NCI-H2029 (cell line): ENCODE measurements around the gene AHCYL2.
"Not testable (repeated sequence)": the region's sequence is repeated elsewhere in the genome, so short reads cannot be mapped to it uniquely, and the experiment has no call there.

Experiments
- DNase-seq: peaks from one replicate; lab custom pipeline; 2025; lab: John Stamatoyannopoulos, UW

AHCYL2 gene

DNA sequence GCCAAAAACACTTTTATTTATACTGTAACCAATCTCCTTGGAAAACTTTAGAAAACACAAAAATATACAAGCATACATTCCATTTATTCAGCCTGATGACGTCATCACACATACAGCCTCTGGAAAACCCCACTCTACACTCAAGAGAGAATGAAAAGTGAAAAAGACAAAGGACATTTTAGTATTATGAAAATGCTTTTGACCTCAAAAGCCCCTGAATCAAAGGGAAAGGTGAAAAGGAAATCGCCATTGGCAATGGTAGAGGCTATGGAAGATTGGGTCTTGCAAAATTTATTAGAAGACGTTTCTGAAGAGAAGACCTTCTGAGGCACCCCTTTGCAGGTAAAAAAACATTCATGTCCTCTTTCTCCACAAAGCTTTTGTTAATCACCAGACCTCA, 126.5 kb downstream of the AHCYL2 start:
- no peak for DNase-seq

DNA sequence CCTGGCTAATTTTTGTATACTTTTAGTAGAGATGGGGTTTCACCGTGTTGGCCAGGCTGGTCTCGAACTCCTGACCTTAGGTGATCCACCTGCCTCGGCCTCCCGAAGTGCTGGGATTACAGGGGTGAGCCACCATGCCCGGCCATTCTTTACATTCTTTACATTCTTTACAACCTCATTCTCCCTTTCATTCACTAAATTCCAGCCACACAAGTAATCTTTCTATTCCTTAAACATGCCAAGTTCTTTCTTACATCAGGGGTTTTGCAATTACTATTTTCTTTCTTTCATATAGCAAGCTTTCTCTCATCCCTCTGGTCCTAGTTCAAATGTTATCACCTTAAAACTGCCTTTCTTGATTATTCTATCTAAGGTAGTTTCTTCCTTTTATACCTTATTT, 128.3 kb downstream of the AHCYL2 start:
- DNase-seq, result not testable (repeated sequence)

DNA sequence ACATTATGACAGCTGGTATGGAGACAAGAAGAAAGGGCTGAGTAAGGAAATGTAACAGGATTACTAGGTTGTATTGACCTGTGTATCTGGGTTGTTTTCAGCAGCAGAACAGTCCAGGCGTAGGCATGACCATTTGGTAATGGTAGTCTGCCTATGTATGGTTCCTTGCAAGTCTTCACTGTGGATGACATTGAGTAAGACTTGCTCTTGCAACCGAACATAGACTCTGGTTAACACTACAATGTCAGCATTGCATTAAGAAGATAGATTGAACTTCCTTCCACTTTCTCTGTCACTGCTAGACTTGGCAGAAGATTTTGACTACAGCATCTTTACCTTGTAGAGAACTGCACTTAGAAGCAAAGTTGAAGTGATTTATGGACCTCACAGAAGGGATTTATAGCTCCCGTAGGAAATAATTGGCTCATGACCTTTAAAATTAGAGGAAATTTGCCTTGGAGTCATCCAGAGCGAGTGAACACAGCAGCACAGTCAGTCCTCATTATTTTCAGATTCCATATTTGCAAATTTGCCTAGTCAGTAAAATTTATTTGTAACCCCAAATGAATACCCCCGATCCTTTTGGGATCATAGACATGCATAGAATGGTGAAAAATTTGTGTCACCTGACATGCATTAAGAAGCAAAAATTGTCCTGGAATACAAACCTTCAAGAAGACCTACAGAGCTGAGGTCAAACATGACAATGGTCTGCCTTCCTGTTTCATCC, 129.8 kb downstream of the AHCYL2 start:
- DNase-seq, result no peak

DNA sequence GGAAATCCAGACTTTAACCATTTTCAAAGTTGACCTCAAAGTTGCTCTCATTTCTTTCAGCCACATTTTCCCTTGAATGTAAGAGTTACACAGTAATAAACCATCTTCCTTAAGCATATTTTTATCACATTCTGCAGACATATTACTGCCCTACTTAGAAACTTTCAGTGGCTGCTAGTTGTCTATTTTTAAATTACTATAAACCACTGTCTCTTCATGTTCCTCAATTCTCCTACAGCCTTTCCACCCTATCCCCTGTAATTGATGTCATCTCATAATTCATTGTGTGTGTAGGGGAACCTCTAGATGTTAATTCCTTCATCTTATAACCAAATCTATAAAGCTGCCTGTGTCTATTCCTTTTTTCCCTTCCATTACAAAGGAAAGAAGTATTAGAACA, 131.3 kb downstream of the AHCYL2 start:
- no peak for DNase-seq

DNA sequence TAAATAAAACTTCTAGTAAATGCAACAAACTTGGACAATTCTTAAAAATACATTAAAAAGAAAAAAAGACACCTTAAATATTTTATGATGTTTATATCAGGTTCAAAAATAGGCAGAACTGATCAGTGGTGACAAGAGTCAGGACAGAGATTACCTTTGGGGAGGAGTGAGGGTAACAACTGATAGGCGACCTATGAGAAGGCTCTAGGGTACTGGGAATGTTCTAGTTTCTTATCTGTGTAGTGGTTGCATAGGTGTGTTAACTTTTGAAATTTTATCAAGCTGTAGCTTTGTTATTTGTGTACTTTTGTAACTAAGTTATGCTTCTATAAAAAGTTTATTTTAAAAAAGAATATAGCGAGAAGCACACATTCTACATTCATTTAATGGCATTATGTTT, 134.3 kb downstream of the AHCYL2 start:
- DNase-seq, result no peak

DNA sequence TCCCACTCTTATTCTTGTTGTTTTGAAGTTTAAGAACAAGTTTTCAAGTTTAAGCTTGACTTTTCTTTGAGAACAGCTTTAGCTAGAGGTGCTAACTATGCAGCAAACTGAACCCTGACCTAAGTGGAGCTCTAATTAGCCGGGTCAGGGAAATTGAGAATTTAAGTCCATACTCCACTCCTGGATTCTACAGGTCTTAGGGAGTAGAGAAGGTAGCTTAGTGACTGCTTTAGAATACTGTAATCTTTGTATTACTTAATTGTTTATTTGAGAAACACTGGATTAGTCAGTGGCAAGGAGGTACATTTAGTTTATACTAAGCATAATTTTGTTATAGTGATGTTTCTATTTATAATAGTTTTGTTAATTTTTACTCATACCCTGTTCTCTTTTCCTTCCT, 134.8 kb downstream of the AHCYL2 start:
- no peak for DNase-seq

DNA sequence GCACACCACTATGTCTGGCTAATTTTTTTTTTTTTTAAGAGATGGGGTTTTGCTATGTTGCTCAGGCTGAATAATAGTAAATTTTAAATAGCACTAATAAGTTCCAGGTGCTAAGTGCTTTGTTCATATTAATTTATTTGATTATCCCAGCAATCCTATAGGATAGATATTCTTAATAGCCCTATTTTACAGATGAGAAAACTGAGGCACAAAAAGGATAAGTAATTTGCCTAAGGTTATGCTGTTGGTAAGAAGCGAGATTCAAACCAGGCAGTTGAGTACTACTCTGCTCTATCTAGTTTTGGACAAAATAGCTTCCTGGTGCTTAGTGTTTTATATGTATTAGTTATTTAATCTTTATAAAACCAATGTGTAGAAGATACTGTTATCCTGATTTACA, 136.9 kb downstream of the AHCYL2 start:
- no peak for DNase-seq

DNA sequence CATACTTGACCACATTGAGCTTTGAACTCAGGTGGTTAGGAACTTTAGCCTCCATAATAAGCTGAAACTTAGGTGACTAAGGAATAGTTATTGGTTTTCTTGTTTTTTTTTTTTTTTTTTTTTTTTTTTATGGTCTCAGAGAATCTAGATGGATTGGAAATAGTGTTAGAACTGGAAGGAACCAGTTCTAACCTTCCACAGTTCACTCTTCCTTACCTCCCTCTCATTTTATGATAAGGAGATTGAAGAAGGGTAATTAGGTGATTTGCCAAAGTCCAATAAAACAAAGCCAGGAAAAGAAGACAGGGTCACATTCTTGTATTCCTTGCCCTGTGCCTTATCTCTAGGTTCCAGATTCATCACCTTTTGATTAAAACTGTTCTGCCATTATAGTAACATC, 137.7 kb downstream of the AHCYL2 start:
- DNase-seq, result no peak

DNA sequence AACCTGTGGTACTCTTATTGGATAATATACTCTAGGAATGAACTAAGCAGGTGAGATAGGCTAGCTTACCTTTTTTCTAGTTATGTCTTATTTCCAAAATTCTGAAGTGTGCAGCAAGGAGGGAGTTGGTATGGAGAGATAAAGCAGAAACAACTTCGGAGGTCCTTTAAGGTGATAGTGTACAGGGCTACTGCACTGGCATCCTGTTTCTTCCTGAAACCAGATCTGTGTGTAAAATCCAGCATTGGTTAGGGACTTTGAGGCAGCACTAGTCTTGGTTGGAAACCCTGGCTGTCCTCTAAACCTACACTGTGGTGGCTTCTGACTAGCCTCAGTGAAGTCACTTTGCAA, 142.5 kb downstream of the AHCYL2 start:
- no peak for DNase-seq

DNA sequence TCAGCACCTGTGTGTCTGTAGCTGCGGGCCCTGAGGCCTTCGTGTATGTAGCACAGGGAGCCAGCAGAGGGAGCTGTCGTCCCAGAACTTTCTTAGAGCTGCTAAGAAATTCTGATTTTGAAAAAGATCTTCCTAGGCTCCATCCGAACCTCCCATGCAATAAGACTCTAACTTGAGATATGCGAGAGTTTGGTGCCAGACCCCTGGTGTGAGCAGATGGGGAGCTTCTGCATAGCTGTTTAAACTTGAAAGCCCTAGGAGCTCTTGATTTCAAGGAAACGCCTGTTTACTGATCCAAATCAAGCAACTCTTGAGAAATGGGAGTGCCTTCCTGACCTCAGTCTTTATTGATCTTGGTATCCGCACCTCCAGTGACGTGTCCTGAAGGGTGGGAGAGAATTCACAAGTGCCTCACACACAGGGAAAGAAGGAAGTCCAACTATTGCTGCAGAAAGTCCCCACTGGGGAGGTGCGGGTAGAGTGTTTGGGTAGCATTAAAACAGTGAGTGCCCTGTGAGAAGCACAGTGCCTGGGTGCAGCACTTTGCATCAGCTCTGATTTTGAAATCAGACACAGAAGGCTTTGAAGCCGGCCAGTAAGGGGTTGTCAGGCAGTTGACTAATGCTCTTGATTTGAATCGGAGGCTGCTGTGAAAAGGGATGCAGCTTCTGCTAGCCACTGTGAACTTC, 143.0 kb downstream of the AHCYL2 start:
- peak; percentile 54 for DNase-seq

DNA sequence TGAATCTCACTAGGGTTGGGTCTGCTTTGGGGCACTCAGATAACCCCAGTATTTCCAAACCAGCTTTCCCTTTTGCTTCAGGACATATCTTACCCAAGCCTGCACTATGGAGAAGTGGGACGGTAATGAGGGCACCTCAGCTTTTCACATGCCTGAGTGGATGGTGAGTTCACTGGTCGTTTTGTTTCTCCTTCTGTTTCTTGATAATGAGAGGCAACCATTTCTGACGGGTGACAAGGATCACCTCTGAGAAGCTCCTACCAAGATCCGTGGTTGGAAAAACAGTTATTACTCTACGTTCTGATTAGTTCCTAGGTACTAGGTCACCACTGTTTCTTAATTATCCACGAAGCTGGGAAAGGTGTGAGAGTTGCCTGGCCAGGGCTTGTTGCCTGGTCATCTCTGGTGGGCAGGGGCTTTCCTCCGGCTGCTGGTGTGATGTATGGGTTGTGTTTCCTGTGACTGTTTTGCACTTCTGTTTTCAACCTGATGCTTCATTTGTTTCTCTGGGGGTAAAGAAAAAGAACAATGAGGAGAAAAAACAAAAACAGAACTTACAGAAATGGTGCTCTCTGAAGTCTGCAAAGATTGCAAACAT, 143.7 kb downstream of the AHCYL2 start:
- DNase-seq, result no peak

DNA sequence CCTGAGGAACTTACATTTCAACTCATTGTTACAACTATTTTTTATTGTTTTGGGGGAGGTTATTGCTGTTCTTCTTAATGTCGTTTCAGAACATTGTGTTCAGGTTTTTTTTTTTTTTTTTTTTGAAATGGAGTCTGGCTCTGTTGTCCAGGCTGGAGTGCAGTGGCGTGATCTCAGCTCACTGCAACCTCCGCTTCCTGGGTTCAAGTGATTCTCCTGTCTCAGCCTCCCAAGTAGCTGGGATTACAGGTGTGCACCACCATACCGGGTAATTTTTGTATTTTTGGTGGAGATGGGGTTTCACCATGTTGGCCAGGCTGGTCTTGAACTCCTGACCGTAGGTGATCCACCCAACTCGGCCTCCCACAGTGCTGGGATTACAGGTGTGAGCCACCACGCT, 144.6 kb downstream of the AHCYL2 start:
- DNase-seq, result not testable (repeated sequence)

DNA sequence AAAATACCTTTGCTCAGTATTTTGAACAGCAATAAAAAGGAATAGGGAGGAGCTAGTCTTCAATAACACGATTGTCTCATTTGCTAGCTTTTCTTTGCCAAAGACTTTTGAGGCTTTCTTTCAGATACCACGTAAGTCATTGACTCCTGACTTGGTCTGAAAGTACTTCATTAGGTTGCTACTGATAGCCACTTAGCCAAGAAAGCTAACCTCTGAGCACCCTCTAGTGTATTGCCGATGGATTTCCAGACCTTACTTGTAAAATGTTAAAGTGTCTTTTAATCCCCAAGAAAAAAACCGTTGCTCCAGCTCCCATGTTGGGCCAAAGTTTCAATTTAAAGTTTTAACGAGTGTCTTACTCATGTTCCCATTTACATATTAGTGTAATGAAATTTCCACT, 146.0 kb downstream of the AHCYL2 start:
- DNase-seq, result no peak

DNA sequence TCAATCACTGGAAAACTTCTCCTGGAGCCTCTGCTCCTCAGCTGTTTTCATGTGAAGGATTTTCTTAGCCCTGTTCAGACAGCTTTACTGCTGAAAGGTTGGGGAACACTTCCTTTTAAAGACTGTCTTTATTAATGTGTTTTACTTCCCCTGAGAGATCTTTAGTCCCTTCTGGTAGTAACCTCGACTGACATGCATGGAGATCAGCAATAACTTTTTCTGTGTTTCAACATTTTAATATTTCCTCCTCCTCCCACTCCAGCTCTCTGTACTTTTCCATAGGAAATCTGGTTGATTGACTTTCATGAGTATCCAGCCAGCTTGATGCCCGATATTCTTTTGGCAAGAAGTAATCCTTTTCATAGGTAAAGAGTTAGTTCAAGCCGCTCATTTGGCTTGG, 146.7 kb downstream of the AHCYL2 start:
- no peak for DNase-seq

DNA sequence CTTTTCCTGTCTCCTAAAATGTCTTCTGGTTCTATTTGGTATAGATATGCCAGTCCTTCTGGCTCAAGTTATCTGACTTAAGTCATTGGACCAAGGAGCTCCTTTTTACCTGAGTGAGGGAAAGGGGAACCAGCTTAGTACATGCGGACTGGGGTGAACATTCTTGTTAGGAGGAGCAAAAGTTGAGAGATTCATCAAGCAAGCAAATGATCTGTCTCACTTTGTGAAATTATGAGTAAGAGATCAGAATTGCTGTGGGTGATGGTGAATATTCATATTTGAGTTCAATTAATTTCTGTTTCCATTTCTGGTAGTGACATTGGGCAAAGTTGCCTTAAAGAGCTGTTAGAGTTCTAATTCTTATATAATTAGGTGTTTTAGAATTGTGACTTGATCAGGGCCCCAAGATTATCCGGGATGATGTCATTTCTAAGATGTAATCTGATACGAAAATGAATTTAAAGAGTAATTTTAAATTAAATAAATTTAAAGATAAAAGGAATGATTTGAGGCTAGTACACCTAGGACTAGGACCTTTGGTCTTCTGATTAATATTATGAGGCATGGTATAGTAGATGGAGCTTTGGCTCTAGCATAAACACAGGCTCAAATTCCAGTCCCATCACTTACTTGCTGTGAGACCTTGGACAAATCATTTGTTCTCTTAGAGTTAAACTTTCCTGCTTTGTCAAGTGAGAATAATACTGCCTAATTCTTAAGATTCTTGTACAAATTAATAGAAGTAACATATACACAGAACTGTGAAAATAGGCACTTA, 149.0 kb downstream of the AHCYL2 start:
- no peak for DNase-seq

DNA sequence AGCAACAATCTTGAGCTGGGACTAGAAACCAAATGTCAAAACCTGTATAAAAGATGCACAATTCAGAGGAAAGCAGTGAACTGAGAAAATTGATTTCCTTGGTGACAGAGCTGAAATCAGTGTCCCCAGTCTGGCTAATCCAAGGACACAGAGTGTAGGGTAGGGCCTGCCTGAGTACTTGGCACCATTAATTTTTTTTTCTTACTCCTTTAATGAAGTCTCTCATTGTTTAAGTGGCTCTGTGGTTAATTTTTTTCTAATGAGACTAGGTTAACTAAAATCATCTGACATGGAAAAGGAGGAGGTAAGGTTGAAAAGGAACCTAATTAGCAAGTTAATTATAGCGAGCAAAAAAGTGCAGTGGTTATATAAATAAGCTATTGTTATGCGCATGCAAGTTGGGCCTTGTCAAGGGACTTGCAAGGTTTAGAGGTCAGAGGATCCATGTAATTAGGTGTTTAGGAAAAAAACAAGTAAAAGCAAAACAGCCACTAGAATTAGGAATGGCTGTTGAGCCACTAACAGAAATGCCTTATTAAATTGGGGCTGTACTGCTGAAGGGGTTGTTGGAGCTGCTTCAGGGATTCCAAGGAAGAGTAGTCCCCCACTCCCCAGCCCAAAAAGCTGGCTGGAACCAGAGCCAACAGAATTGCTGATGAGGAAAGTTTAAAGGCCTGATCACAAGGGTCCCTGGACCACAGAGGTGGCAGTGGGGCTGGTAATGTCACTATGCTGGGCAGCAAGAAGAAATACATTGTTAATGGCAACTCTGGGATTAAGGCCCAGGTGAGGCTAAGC, 150.5 kb downstream of the AHCYL2 start:
- no peak for DNase-seq

DNA sequence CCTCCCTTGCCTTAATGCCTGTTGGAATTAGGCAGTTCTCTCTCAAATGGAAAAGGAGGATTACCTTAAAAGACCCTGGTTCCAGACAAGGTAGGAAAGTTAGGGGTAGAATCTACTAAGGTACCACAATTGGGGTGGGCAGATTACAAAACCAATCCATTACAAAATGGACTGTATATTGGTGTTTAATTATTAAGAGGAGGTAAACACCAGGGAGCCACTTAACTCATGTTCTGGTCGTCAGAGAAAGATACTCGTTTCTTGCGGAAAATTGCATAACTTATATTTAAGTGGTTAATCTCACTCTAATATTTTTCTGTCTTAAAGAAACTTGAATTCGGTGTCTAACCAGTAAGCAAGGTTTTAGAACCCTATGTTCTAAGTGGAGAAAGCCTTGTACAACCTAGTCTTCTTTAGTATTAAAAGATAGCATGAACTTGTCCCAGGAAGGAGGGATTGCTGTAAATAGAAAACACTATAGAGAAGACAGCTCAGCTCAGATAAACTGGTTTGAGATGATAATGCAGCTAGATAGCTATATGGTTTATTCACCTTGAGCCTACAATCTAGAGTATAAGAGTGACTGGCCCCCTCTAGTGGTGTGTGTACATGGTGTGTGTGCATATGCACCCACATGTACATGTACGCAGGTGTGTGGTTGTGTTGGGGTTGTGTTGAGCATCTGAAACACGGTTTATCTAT, 151.4 kb downstream of the AHCYL2 start:
- DNase-seq, result no peak

DNA sequence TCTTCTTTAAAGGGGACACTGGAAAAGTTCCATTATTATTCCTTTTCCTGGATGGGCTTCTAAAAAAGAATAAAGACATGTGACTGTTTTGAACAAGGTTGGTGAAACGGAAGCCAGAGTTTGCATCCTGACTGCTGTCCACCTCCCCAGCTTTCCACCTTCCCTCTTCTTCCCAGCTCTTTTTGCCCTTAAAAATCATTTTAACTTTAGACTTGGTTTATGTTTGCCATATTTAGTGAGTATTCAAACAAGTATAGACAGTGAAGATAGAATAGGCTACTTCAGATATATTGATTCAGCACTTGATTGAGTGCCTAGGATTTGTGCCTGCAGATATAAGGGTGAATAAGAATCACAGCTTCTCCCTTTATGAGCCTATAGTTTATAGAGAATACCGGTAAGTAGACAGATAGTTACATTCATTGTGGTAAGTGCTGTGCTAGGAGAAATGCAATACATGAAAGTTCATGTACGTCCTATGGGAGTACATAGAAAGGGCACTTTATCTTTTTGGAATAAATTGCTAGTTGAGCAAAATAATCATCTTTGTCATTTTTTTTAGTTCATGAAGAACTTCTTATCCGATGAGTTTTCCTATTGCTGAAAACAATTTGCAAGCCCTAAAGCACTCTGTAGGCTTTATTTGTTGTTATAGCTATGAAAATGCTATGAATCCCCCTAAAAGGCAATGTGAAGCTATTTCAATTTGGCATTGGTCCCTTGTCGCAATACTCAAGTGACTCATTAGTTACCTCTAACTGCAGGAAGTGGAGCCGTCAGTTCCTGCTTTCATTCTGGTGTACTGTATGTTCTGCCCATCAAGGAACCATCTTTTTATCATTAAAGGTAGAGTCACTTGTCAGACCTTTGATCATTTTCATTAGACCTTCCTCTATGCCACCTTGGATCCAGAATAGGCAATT, 152.2 kb downstream of the AHCYL2 start:
- DNase-seq, result no peak

DNA sequence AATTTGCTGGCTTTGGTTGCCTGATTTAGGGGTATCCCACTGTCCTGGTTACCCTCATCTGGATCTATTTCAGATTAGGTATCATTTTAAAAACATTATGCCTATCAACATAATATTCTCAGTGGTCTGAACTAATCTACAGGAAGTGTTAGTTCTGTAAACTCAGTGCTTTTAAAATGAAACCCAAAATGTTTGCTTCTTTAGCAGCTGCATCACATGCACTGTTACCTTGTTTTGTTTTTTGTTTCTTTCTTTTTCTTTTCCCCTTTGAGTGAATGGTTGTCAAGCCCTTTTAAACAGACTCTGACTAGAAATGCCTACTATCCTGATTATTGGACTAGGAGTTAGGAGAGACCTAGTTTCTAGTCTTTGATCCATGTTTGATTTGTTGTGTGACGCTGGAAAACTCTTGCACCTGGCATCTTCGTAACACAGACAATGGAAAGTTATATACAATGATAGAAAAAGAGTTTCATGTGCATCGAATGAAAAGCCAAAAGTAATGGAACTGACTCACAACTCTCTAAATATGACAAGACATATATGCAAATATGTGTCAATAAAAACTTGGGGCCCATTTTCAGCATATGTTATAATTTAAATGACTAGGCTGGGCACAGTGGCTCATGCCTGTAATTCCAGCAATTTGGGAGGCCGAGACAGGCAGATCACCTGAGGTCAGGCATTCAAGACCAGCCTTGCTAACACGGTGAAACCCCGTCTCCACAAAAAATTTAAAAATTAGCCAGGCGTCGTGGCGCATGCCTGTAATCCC, 157.1 kb downstream of the AHCYL2 start:
- no peak for DNase-seq
